GM21423 (cell line): ENCODE data around the gene XKR7.
"Not testable (repeated sequence)": the region's sequence is repeated elsewhere in the genome, so short reads cannot be mapped to it uniquely, and the experiment has no call there.

Source experiments
- ATAC-seq: cut with Tn5 transposase; IDR thresholded peaks from one replicate; pipeline ENCODE4 v1.9.1; 2021; ENCODE audit warnings: mild to moderate bottlenecking, moderate library complexity; ENCODE audit not compliant: unreplicated experiment

XKR7 gene

GRCh38 chr20:31967830-31968249 lies at the start of gene XKR7:
Gene XKR7 (plus strand): TSS chr20:31968151. CDS start chr20:31968176, 25 bp downstream.
- ATAC-seq: no peak

GRCh38 chr20:31918466-31919105 lies 49.4 kb upstream of the XKR7 start:
- no peak for ATAC-seq

GRCh38 chr20:31919410-31920155 lies 48.4 kb upstream of the XKR7 start:
- ATAC-seq: no peak

DNA sequence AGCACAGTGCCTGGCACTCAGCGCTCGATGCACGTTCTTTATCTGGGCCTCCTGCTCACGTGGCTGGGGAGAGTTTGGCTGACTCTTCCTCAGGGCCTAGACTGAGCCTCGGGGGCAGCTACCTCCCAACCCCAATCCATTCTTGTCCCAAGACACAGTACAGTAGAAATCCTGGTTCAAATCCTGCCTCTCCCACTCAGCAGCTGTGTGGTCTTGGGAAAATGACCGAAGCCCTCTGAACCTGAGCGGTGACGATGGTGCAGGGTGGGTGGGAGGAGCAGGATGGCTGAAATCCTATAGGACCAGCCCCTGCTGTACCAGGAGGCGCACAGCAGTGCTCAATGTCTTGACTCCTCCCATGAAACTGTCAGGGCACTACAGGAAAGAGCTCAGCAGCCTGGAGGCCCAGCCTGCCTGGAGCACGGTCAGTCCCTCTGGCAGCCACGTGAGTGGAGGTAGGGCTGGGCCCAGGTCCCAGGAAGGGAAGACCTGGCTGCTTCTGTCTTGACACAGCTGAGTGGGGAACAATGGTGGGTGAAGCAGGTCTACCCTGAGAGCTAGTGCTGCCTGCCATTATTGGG lies 47.6 kb upstream of the XKR7 start:
- no peak for ATAC-seq

- not testable (repeated sequence) for ATAC-seq
These were observed 46.5 kb upstream of the XKR7 start for GRCh38 chr20:31921480-31921879.

GRCh38 chr20:31922181-31922580 lies 45.8 kb upstream of the XKR7 start:
- no peak for ATAC-seq

DNA sequence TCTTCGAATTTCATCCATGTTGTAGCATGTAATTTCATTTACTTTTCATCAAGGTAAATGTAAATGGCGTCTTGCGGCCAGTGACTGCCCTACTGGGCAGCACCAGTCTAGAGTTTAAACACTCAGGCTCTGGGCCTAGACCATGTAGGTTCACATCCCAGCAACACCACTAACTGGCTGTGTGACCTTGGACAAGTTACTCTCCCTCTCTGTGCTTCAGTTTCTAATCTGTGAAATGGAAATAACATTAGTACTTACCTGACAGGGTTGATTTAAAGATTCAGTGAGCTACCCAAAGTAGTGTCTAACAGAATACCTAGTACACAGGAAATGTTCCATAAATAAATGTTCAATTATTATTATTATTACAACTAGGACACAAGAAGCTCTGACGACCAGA lies 45.4 kb upstream of the XKR7 start:
- no peak for ATAC-seq

DNA sequence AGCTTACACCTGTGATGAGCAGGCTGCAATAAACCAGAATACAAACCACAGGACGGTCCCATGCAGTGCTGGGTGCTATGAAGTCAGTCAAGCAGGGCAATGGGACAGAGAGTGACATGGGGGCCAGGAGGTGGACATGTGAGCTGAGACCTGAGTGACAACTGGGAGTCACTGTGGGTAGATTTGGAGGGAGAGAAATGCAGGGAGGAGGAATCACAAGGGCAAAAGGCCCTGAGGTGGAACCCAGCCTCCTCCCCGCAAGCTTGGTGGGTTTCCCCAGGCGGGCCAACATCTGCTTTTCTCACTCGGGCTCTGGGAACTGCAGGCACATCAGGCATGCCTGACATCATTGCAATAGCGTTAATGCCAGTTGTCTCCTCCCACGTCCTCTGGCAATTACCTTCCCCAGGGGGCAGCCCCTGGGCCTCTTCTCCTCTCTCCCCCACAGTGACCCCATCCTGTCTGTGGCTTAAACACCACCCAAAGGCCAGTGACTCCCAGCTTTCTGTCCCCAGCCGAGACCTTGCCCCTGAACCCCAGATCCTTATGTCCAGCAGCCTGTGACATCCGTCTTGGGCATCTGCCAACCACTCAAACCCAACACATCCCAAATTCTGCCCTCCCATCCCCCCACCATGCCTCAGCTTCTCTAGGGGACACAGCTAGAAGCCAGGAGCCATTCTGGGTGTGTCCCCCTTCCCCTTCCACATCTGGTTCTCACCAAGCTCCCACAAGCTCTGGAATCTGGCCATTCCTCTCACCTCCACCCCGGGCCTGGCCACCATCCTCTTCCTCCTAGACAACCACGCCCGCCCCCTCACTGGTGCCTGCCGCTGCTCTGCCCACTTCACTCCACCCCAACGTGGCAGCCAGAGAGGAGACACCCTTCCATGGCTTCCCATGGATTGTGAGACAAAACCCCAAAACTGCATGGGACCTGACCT lies 44.3 kb upstream of the XKR7 start:
- ATAC-seq: peak; percentile 60

GRCh38 chr20:31924561-31924960 lies 43.4 kb upstream of the XKR7 start:
- ATAC-seq: no peak

DNA sequence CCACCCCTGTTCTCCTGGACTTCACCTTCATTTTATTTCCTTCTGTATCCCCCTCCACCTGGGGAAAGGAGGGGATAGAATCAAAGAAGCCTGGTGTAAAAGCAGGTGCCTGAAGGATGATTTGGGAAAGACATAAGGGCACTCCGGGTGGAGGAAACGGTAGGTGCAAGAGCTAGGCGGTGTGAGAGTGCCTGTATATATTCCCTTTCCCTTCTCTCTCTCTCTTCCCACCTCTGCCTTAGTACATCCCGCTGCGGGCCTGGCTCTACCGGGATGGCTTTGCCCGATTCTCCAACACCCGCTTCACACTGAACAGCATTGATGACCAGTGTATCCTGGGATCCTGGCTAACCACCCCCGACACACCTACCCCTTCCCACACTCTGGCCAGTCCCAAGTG lies 42.3 kb upstream of the XKR7 start:
- no peak for ATAC-seq

GRCh38 chr20:31926493-31926892 lies 41.5 kb upstream of the XKR7 start:
- ATAC-seq: no peak

- ATAC-seq: no peak
These were observed 40.3 kb upstream of the XKR7 start for GRCh38 chr20:31927627-31928159.

DNA sequence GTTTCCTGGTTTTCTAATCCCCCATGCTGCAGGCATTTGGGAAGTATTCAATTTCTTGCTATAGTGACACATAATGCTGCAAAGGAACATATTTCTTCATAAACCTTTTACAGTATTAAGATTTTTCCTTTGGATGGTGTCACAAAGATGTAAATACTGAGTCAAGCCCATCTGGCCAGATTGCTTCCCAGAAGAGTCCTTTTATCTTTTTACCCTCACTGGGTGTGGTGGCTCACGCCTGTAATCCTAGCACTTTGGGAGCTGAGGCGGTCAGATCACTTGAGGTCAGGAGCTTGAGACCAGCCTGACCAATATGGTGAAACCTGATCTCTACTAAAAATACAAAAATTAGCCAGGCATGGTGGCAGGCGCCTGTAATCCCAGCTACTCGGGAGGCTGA lies 38.3 kb upstream of the XKR7 start:
- not testable (repeated sequence) for ATAC-seq

DNA sequence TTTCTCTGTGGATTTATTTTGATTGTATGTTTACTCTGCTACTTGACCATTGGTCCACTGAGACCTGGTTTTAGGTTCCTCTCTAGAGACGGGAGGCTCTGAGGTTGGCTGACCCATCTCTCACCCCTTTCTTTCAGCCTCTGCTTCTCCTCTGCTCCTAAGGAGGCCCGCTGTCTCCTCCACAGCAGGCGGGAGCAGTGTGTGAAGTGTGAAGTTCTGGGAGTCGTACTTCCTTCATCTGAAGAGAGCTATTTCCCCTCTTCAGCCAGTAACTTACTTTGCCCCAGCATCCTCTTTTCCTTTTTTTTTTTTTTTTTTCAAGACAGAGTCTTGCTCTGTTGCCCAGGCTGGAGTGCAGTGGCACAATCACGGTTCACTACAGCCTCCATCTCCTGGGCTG lies 37.2 kb upstream of the XKR7 start:
- ATAC-seq: no peak

- ATAC-seq: no peak
These were observed 34.3 kb upstream of the XKR7 start for GRCh38 chr20:31933698-31934097.

DNA sequence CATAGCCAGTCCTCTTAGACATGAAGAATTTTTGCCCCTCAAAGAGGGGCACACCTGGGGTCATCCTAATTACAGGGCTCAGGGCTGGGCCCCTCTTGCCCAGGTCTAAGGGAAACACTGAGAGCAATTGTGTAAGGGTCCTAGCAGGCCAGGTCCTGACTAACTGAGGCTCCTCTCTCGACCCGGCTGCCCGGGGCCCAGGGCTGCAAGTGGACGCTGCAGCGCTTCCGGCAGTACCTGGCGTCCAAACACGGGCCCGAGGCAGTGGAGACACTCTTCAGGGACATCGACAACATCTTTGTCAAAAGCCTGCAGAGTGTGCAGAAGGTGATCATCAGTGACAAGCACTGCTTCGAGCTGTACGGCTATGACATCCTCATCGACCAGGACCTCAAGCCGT lies 33.5 kb upstream of the XKR7 start:
- no peak for ATAC-seq

GRCh38 chr20:31934968-31935764 lies 32.8 kb upstream of the XKR7 start:
- no peak for ATAC-seq

- no peak for ATAC-seq
These were observed 31.5 kb upstream of the XKR7 start for GRCh38 chr20:31936420-31936819.

GRCh38 chr20:31937820-31938219 lies 30.1 kb upstream of the XKR7 start:
- no peak for ATAC-seq

- no peak for ATAC-seq
These were observed 28.3 kb upstream of the XKR7 start for GRCh38 chr20:31939661-31940060.
